ENCODE measurements around the gene FAM124A. TPM values are rescaled to one million over a fixed set of nuclear protein-coding genes. Genes with fewer than 3 reads are reported as not detected.

The FAM124A gene
- total RNA-seq, 1 donor from 2014 or later, result 0.63 TPM

- no peak for DNase-seq (ENCODE audit: low read depth)
- TF ChIP-seq CTCF (conservative IDR thresholded peaks at IDR 0.05; ENCODE audit: low read depth, low read length), result no peak
- no peak overlapping the region for H3K4me3 ChIP-seq (ENCODE audit: low read depth, low read length)
These were observed 23.8 kb downstream of the FAM124A start for GRCh38 chr13:51246025-51246417.

- TF ChIP-seq CTCF (conservative IDR thresholded peaks at IDR 0.05; ENCODE audit: low read depth, low read length), result no peak
- no peak overlapping the region for H3K4me3 ChIP-seq (ENCODE audit: low read depth, low read length)
- no peak for DNase-seq (ENCODE audit: low read depth)
These were observed 24.4 kb downstream of the FAM124A start for GRCh38 chr13:51246418-51247277.

GRCh38 chr13:51249255-51249654 lies 27.1 kb downstream of the FAM124A start:
- H3K4me3 ChIP-seq (ENCODE audit: low read depth, low read length), result no peak overlapping the region
- no peak for TF ChIP-seq CTCF (conservative IDR thresholded peaks at IDR 0.05; ENCODE audit: low read depth, low read length)
- no peak for DNase-seq (ENCODE audit: low read depth)

- DNase-seq (ENCODE audit: low read depth), result no peak
- peak; percentile 55 for TF ChIP-seq CTCF (conservative IDR thresholded peaks at IDR 0.05; ENCODE audit: low read depth, low read length)
These were observed 27.9 kb downstream of the FAM124A start for GRCh38 chr13:51249770-51250741.

GRCh38 chr13:51251480-51251879 lies 29.3 kb downstream of the FAM124A start:
- no peak for DNase-seq (ENCODE audit: low read depth)
- TF ChIP-seq CTCF (conservative IDR thresholded peaks at IDR 0.05; ENCODE audit: low read depth, low read length), result no peak
- no peak overlapping the region for H3K4me3 ChIP-seq (ENCODE audit: low read depth, low read length)

More at GRCh38 chr13:51249770-51250741, 27.9 kb downstream of the FAM124A start:
- H3K4me3 ChIP-seq (ENCODE audit: low read depth, low read length), result no peak overlapping the region

- TF ChIP-seq CTCF (conservative IDR thresholded peaks at IDR 0.05; ENCODE audit: low read depth, low read length), result no peak
- no peak for DNase-seq (ENCODE audit: low read depth)
- no peak overlapping the region for H3K4me3 ChIP-seq (ENCODE audit: low read depth, low read length)
These were observed 30.8 kb downstream of the FAM124A start for GRCh38 chr13:51252954-51253532.

Data from epithelial cell of proximal tubule (primary cell).